Measurements from ENCODE around the gene EIF5B.

DNA sequence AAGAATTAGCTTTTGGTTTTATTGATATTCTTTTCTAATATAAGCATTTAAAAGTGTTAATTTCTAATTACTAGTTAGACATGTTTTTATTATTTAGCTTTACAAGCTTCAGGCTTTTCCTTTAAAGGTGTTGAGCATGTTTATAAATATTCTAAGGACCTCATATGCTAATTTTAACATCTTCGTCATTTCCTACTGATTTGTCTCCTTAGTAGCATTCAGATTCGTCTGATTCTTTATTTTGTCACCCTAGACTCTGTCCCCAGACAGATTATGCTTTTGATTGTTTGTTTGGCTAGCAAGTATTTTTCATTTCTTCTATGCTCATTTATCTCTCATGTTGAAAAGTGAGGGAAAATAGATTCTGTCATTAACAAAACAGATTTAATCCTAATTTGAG lies 51.7 kb downstream of the EIF5B start:
- TF ChIP-seq CTCF (IDR thresholded peaks at IDR 0.05) (no peak), POLR2A (IDR thresholded peaks at IDR 0.05) (no peak), EP300 (IDR thresholded peaks at IDR 0.05) (no peak)

Measured in tibial nerve (tissue), 4 donors.